Lower lobe of right lung (tissue), 2 donors: Measurements from ENCODE around the gene SLAMF9. TPM values are rescaled to one million over a fixed set of nuclear protein-coding genes. Genes with fewer than 3 reads are reported as not detected.

Experiments
- ATAC-seq, 2 donors: fragments of 200-7000 bp; cut with Tn5 transposase; one replicate each; pipeline ENCODE4 v1.9.1; 2020 to 2022; ENCODE audit warnings: mild to moderate bottlenecking in 2 of 2, moderate library complexity in 2 of 2
- DNase-seq: peaks from one replicate; pipeline ENCODE4 v3.0.0-alpha.2; 2020
- H3K27ac ChIP-seq: fragments of 200-600 bp; one replicate; pipeline ENCODE4 v1.8.0; 2022
- H3K27me3 ChIP-seq: fragments of 200-600 bp; one replicate; pipeline ENCODE4 v1.8.0; 2022; ENCODE audit warnings: low read depth
- H3K36me3 ChIP-seq: fragments of 200-600 bp; one replicate; pipeline ENCODE4 v1.8.0; 2022; ENCODE audit warnings: mild to moderate bottlenecking
- H3K4me1 ChIP-seq: fragments of 200-600 bp; one replicate; pipeline ENCODE4 v1.8.0; 2022
- H3K4me3 ChIP-seq: fragments of 200-600 bp; one replicate; pipeline ENCODE4 v1.8.0; 2022; ENCODE audit warnings: mild to moderate bottlenecking
- H3K9me3 ChIP-seq: fragments of 200-600 bp; one replicate; pipeline ENCODE4 v1.8.0; 2022
- intact Hi-C: fragments of 100-400 bp; cut with DNase I; formaldehyde crosslinking; loops from one replicate; pipeline ENCODE4 v1.11.0; 2022
- total RNA-seq: library from RNA; stranded (reverse); fragmentation: NEBNext Ultra II Directional; extraction: Animal tissue kit (Norgen Biotek cat#: 25700); gene quantifications from one replicate; pipeline ENCODE4 v1.2.1, GENCODE V29; 2021
- TF ChIP-seq, protein P1 (sequence below): fragments of 200-600 bp; IDR thresholded peaks from one replicate; pipeline ENCODE4 v1.8.0; 2022; ENCODE audit warnings: antibody characterized with exemption, mild to moderate bottlenecking
- donor health status: DM: no; HTN: yes; CAD: no; lungs with severe emphysema.

The SLAMF9 gene
- total RNA-seq, 1 donor from 2014 or later: not detected

GRCh38 chr1:159977364-159978106 is 23.5 kb upstream of the SLAMF9 start:
- Histone ChIP-seq H3K4me3 (no peak overlapping the region), H3K27ac (no peak overlapping the region), H3K27me3 (no peaks in the 10 kb centered on the region), H3K36me3 (no peaks in the 10 kb centered on the region), H3K4me1 (no peaks in the 10 kb centered on the region), H3K9me3 (no peaks in the 10 kb centered on the region)
- ATAC-seq (no peak), DNase-seq (no peak)
- intact Hi-C loops: no loop called here
- TF ChIP-seq, protein P1, sequence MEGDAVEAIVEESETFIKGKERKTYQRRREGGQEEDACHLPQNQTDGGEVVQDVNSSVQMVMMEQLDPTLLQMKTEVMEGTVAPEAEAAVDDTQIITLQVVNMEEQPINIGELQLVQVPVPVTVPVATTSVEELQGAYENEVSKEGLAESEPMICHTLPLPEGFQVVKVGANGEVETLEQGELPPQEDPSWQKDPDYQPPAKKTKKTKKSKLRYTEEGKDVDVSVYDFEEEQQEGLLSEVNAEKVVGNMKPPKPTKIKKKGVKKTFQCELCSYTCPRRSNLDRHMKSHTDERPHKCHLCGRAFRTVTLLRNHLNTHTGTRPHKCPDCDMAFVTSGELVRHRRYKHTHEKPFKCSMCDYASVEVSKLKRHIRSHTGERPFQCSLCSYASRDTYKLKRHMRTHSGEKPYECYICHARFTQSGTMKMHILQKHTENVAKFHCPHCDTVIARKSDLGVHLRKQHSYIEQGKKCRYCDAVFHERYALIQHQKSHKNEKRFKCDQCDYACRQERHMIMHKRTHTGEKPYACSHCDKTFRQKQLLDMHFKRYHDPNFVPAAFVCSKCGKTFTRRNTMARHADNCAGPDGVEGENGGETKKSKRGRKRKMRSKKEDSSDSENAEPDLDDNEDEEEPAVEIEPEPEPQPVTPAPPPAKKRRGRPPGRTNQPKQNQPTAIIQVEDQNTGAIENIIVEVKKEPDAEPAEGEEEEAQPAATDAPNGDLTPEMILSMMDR: no peak

DNA sequence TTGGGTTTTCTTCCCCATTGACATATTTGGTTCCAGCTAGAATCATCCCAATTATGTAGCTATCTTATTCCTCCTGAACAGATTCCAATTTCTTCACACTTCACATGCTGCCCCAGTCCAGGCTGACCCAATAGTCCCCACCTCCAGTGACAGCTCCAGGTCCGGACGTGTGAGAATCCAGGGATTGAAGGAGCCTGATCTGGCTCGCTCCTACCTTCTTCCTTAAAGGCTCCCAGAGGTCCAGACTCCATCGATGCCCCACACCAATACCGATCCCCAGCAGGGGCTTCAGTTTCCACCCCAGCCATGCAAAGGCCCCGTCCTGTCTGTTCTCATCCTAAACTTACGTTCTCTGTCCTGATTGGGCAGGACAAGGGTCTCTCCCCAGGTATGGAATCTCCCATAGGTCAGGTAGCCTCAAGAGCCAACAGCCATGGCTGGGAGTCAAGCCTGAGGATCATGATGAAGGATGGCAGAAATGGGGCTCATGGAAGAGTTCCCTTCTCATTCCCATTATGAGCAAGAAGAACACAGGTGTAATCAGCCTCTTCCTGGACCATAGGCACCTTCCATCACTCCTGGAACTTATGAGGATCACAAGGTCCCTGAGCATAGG is 20.4 kb upstream of the SLAMF9 start:
- H3K9me3 ChIP-seq: no peaks in the 10 kb centered on the region
- ATAC-seq (no peak), DNase-seq (no peak)
- no peaks in the 10 kb centered on the region for H3K36me3 ChIP-seq
- H3K4me3 ChIP-seq: no peak overlapping the region
- H3K27me3 ChIP-seq: no peaks in the 10 kb centered on the region
- TF ChIP-seq, protein P1: no peak
- intact Hi-C loops: no loop called here
- no peak overlapping the region for H3K27ac ChIP-seq
- H3K4me1 ChIP-seq: no peaks in the 10 kb centered on the region

- Histone ChIP-seq H3K4me3 (no peak overlapping the region), H3K9me3 (no peaks in the 10 kb centered on the region), H3K36me3 (no peaks in the 10 kb centered on the region), H3K27me3 (no peaks in the 10 kb centered on the region), H3K4me1 (no peaks in the 10 kb centered on the region), H3K27ac (no peak overlapping the region)
- DNase-seq (no peak), ATAC-seq (no peak)
- intact Hi-C loops: no loop called here
- TF ChIP-seq, protein P1: no peak
These were observed 19.4 kb upstream of the SLAMF9 start for GRCh38 chr1:159973350-159973940.

GRCh38 chr1:159972443-159973205 is 18.6 kb upstream of the SLAMF9 start:
- TF ChIP-seq, protein P1: no peak
- ATAC-seq (no peak), DNase-seq (no peak)
- Histone ChIP-seq H3K27ac (no peak overlapping the region), H3K9me3 (no peaks in the 10 kb centered on the region), H3K36me3 (no peaks in the 10 kb centered on the region), H3K4me3 (no peak overlapping the region), H3K27me3 (no peaks in the 10 kb centered on the region), H3K4me1 (no peaks in the 10 kb centered on the region)
- intact Hi-C loops: no loop called here

DNA sequence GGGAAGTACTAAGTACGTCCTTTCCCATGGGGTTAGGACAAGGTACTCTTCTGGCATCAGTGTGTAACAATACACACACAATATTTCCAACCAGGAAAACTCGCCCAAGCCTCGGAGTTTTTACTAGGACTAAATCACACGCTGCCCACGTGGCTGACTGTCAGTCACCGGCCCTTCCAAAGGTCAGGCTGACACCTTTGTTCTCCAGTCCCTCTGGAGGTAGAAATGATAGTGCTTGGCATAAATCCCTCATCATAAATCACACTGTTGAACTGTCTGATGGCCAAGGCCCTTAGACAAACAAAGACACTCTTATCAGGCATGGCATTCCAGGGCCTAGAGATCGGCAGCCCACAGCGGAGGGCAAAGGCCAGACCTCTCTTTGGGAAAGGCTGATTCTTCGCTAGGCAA is 16.9 kb upstream of the SLAMF9 start:
- DNase-seq: no peak
- intact Hi-C loops: no loop called here
- Histone ChIP-seq H3K27ac (no peak overlapping the region), H3K4me1 (no peaks in the 10 kb centered on the region), H3K9me3 (no peaks in the 10 kb centered on the region), H3K4me3 (no peak overlapping the region), H3K27me3 (no peaks in the 10 kb centered on the region), H3K36me3 (no peaks in the 10 kb centered on the region)
- no peak for ATAC-seq
- TF ChIP-seq, protein P1: no peak
